HEK293 (cell line): ENCODE results near the gene NFRKB.

Experiments
- CTCF ChIA-PET: fragments of 350-600 bp; formaldehyde crosslinking; extraction: SDS; loops from one replicate; lab custom pipeline; 2021; ENCODE audit warnings: antibody characterized with exemption; lab: Yijun Ruan, JAX
- POLR2A ChIA-PET: fragments of 300-600 bp; formaldehyde crosslinking; extraction: SDS; loops from one replicate; lab custom pipeline; 2020; ENCODE audit warnings: antibody characterized with exemption, inconsistent platforms; lab: Yijun Ruan, JAX
- H3K27ac ChIP-seq: fragments of 200-500 bp; sonication (Bioruptor generic); 2 replicates; pipeline ENCODE4 v1.5.1; 2014; ENCODE audit warnings: low read depth, low read length, control low read depth, inconsistent platforms; ENCODE audit errors: extremely low read depth
- H3K36me3 ChIP-seq, 2 experiments: fragments of 200-500 bp in 1 of 2; sonication (Bioruptor generic) in 1 of 2; 1 replicate in 1 of 2; 2 replicates in 1 of 2; pipeline ENCODE4 v1.5.1; 2014 to 2017; ENCODE audit warnings: inconsistent platforms in 2 of 2, low read length in 2 of 2; ENCODE audit not compliant: control insufficient read depth in 2 of 2, insufficient read depth in 1 of 2
- H3K4me1 ChIP-seq: fragments of 200-500 bp; sonication (Bioruptor generic); 2 replicates; pipeline ENCODE4 v1.5.1; 2014; ENCODE audit warnings: mild to moderate bottlenecking, low read length, inconsistent platforms; ENCODE audit not compliant: control insufficient read depth, insufficient read depth
- H3K4me3 ChIP-seq: 2 replicates; pipeline ENCODE4 v1.5.1; 2011; ENCODE audit warnings: low read depth, mild to moderate bottlenecking, control low read depth, low read length, moderate library complexity
- H3K9me3 ChIP-seq: fragments of 200-500 bp; sonication (Bioruptor generic); 2 replicates; pipeline ENCODE4 v1.5.1; 2014; ENCODE audit warnings: low read depth, low read length, inconsistent platforms; ENCODE audit not compliant: control insufficient read depth, insufficient read depth
- FEZF1 ChIP-seq: fragments of 450-650 bp; formaldehyde crosslinking; IDR thresholded peaks from 2 replicates; pipeline ENCODE4 v1.5.1; 2016; ENCODE audit warnings: missing biosample characterization, missing genetic modification characterization
- MEIS1 ChIP-seq: sonication (generic); formaldehyde crosslinking; IDR thresholded peaks from 2 replicates; pipeline ENCODE4 v1.8.1; 2022; ENCODE audit warnings: missing genetic modification reagents, mild to moderate bottlenecking, borderline replicate concordance
- YY2 ChIP-seq: fragments of 450-650 bp; formaldehyde crosslinking; IDR thresholded peaks from 2 replicates; pipeline ENCODE4 v1.5.1; 2016; ENCODE audit warnings: missing biosample characterization, missing genetic modification characterization
- ZBTB17 ChIP-seq: fragments of 450-650 bp; formaldehyde crosslinking; IDR thresholded peaks from 2 replicates; pipeline ENCODE4 v1.5.1; 2016; ENCODE audit warnings: missing biosample characterization, missing genetic modification characterization
- ZNF114 ChIP-seq: fragments of 450-650 bp; formaldehyde crosslinking; IDR thresholded peaks from 2 replicates; pipeline ENCODE4 v1.5.0; 2017; ENCODE audit warnings: missing biosample characterization, missing genetic modification characterization
- ZNF155 ChIP-seq: fragments of 450-650 bp; formaldehyde crosslinking; IDR thresholded peaks from 2 replicates; pipeline ENCODE4 v1.5.1; 2016; ENCODE audit warnings: missing biosample characterization, missing genetic modification characterization
- ZNF221 ChIP-seq: fragments of 450-650 bp; formaldehyde crosslinking; IDR thresholded peaks from 2 replicates; pipeline ENCODE4 v1.5.1; 2017; ENCODE audit warnings: missing biosample characterization, missing genetic modification characterization, borderline replicate concordance
- ZNF366 ChIP-seq: fragments of 450-650 bp; formaldehyde crosslinking; conservative IDR thresholded peaks from 2 replicates; pipeline ENCODE4 v1.5.1; 2016; ENCODE audit warnings: missing biosample characterization, missing genetic modification characterization
- ZNF37A ChIP-seq: fragments of 450-650 bp; IDR thresholded peaks from 2 replicates; pipeline ENCODE4 v1.5.1; 2018; ENCODE audit warnings: missing biosample characterization, missing genetic modification characterization
- ZNF398 ChIP-seq: fragments of 450-650 bp; formaldehyde crosslinking; IDR thresholded peaks from 2 replicates; pipeline ENCODE4 v1.5.1; 2017; ENCODE audit warnings: missing biosample characterization, missing genetic modification characterization
- ZNF530 ChIP-seq: fragments of 450-650 bp; formaldehyde crosslinking; IDR thresholded peaks from 2 replicates; pipeline ENCODE4 v1.5.1; 2016; ENCODE audit warnings: low read depth, missing biosample characterization, missing genetic modification characterization
- ZNF544 ChIP-seq: fragments of 450-650 bp; formaldehyde crosslinking; IDR thresholded peaks from 2 replicates; pipeline ENCODE4 v1.5.0; 2017; ENCODE audit warnings: missing biosample characterization, missing genetic modification characterization
- ZNF580 ChIP-seq: fragments of 450-650 bp; formaldehyde crosslinking; IDR thresholded peaks from 2 replicates; pipeline ENCODE4 v1.5.1; 2016; ENCODE audit warnings: missing biosample characterization, missing genetic modification characterization
- ZNF677 ChIP-seq: fragments of 450-650 bp; IDR thresholded peaks from 2 replicates; pipeline ENCODE4 v1.5.0; 2018; ENCODE audit warnings: missing biosample characterization, mild to moderate bottlenecking, missing genetic modification characterization, moderate library complexity
- ZNF701 ChIP-seq: fragments of 450-650 bp; formaldehyde crosslinking; IDR thresholded peaks from 2 replicates; pipeline ENCODE4 v1.5.1; 2016; ENCODE audit warnings: missing biosample characterization, missing genetic modification characterization
- ZNF791 ChIP-seq: fragments of 450-650 bp; formaldehyde crosslinking; IDR thresholded peaks from 2 replicates; pipeline ENCODE4 v1.5.1; 2016; ENCODE audit warnings: missing biosample characterization, missing genetic modification characterization
- ZSCAN23 ChIP-seq: fragments of 450-650 bp; formaldehyde crosslinking; IDR thresholded peaks from 2 replicates; pipeline ENCODE4 v1.5.1; 2016; ENCODE audit warnings: missing biosample characterization, missing genetic modification characterization
- TF ChIP-seq, protein P1 (sequence below): fragments of 450-650 bp; formaldehyde crosslinking; IDR thresholded peaks from 2 replicates; pipeline ENCODE4 v1.5.1; 2016; ENCODE audit warnings: missing biosample characterization, missing genetic modification characterization
- TF ChIP-seq, protein P2 (sequence below): fragments of 450-650 bp; formaldehyde crosslinking; IDR thresholded peaks from 2 replicates; pipeline ENCODE4 v1.5.1; 2016; ENCODE audit warnings: missing biosample characterization, missing genetic modification characterization

NFRKB gene

DNA sequence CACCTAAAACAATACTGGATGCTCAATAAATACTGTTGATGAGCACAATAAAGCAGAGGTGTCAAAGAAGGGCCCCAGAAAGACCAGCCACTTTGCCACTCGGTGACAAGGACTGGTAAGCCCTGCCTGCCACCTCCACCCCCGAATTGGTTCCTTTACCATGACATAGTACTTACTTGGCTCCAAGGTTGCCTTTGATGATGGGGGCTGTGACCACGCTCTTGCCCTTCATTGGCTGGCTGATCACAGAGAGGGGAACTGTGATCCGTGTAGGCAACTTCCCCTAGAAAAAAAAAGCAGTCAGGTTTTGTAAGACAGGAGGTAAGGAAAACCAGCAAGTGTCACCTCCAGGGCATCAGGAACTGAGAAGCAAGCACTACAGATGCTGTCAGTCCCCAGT is 29.7 kb downstream of the NFRKB start (continued):
- TF ChIP-seq ZNF544 (no peak), ZNF530 (no peak), ZNF701 (tag by site-specific recombination) (no peak)
- TF ChIP-seq, protein P1, sequence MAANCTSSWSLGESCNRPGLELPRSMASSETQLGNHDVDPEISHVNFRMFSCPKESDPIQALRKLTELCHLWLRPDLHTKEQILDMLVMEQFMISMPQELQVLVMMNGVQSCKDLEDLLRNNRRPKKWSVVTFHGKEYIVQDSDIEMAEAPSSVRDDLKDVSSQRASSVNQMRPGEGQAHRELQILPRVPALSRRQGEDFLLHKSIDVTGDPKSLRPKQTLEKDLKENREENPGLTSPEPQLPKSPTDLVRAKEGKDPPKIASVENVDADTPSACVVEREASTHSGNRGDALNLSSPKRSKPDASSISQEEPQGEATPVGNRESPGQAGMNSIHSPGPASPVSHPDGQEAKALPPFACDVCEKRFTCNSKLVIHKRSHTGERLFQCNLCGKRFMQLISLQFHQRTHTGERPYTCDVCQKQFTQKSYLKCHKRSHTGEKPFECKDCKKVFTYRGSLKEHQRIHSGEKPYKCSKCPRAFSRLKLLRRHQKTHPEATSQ: no peak

- Histone ChIP-seq H3K36me3 (peaks cover 9 to 90% of the 10 kb centered on the region in 2 experiments; a peak in 2 of 3 replicates), H3K27ac (no peak overlapping the region), H3K4me3 (no peak overlapping the region), H3K4me1 (no peaks in the 10 kb centered on the region), H3K9me3 (no peaks in the 10 kb centered on the region)
- TF ChIP-seq ZSCAN23: no peak
- no peak for TF ChIP-seq MEIS1
- TF ChIP-seq ZBTB17 (tag by site-specific recombination): no peak
- no peak for TF ChIP-seq ZNF366 (tag by site-specific recombination)
- TF ChIP-seq ZNF580 (tag by site-specific recombination): no peak
- TF ChIP-seq ZNF221: no peak
- TF ChIP-seq ZNF398 (tag by site-specific recombination): no peak
- no peak for TF ChIP-seq ZNF791 (tag by site-specific recombination)
- no peak for TF ChIP-seq ZNF155 (tag by site-specific recombination)
- no peak for TF ChIP-seq YY2
- TF ChIP-seq ZNF37A (tag by site-specific recombination): no peak
- TF ChIP-seq ZNF114 (tag by site-specific recombination): no peak
- no peak for TF ChIP-seq ZNF677
- TF ChIP-seq FEZF1 (tag by site-specific recombination): no peak
- TF ChIP-seq, protein P2, sequence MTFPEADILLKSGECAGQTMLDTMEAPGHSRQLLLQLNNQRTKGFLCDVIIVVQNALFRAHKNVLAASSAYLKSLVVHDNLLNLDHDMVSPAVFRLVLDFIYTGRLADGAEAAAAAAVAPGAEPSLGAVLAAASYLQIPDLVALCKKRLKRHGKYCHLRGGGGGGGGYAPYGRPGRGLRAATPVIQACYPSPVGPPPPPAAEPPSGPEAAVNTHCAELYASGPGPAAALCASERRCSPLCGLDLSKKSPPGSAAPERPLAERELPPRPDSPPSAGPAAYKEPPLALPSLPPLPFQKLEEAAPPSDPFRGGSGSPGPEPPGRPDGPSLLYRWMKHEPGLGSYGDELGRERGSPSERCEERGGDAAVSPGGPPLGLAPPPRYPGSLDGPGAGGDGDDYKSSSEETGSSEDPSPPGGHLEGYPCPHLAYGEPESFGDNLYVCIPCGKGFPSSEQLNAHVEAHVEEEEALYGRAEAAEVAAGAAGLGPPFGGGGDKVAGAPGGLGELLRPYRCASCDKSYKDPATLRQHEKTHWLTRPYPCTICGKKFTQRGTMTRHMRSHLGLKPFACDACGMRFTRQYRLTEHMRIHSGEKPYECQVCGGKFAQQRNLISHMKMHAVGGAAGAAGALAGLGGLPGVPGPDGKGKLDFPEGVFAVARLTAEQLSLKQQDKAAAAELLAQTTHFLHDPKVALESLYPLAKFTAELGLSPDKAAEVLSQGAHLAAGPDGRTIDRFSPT (tag by site-specific recombination): no peak
- ChIA-PET POLR2A (no interaction called here), CTCF (interaction anchor here (0.6 kb wide), 2 partner anchors 29 to 915 kb away, joined by 3 to 4 read pairs; no protein-coding TSS in a partner anchor)
Observed at GRCh38 chr11:129864811-129865210, 30.6 kb downstream of the NFRKB start.
